H1 (cell line): ENCODE results near the gene PRDX3.

Experiments
- TAF7 ChIP-seq: optimal IDR thresholded peaks from 2 replicates; pipeline ENCODE3; 2011; ENCODE audit warnings: low read depth, mild to moderate bottlenecking, inconsistent platforms, low read length, moderate library complexity, borderline replicate concordance
- YY1 ChIP-seq: IDR thresholded peaks from 2 replicates; pipeline ENCODE4 v1.6.1; 2011; ENCODE audit warnings: low read depth, mild to moderate bottlenecking, low read length

- TF ChIP-seq TAF7 (no peak), YY1 (no peak)
Measured at GRCh38 chr10:119208553-119208940, 29.9 kb upstream of the PRDX3 start.
